ENCODE results near the gene DCAF7. TPM values are rescaled to one million over a fixed set of nuclear protein-coding genes. Genes with fewer than 3 reads are reported as not detected.

Gene DCAF7
- total RNA-seq, 1 experiment from 2014 or later: 52.9 TPM

DNA sequence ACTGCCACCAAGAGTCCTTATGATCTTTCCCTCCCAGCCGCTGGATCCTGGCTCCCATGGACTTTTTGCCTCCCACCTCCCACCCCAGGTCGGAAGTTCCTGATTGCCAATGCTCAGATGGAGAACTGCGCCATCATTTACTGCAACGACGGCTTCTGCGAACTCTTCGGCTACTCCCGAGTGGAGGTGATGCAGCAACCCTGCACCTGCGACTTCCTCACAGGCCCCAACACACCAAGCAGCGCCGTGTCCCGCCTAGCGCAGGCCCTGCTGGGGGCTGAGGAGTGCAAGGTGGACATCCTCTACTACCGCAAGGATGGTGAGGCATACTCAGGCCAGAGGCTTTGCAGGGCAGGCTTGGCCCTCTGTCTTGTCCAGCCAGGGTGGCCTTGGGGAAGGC is 26.2 kb upstream of the DCAF7 start:
- DNase-seq (ENCODE audit: low read depth): no peak

DNA sequence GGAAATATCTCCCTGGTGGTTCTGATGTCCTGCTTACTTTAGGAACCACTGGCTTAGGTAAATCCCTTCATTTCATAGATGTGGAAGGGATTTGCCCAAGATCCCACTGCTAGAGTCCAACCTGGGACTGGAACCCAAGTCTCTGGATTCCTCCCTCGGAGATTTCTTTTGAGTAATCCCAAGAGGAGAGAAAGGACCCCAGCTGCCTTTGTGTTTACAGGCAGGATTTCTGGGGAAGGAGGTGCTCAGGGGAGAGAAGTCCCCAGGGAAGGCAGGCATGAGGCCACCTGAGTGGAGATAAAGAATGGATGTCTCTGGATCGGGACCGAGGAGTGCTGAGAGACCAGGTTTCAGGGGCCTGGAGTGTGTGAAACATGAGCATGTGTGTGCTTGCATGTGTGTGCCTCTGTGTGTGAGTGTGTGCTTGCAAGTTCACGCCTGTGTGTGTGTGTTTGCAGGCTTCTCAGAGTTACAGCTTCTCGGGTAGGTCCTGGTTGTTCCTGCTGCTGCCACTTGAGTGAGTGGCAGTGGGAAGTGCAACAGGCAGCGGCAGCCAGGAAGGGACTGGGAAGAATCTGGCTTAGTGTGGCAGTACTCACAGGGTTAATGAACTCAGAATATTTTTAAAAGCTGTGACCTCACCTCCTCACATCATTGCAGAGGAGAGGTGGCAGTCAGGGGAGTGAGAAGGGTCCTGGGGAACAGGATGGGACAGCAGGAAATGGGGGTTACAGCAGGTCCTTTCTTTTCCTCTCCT is 24.9 kb upstream of the DCAF7 start:
- DNase-seq (ENCODE audit: low read depth): no peak

DNA sequence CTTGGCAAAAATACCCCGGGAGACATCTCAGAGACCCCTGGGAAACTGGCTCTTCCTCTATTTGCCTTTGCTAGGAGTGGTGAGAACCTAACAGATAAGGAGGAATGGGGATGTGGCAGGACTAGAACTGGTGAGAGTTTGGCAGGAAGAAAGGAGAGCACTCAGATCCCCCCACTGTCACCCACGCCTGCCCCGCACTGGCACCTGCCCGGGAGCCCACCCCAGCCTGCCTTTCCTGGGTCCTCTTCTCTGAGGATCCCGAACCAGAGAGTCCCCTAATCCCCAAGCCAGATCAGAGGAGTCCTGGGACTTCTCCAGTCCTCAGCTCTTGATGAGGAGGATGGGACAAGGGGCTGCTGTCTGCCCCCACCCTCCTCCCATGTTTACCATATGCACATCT is 23.4 kb upstream of the DCAF7 start:
- no peak for DNase-seq (ENCODE audit: low read depth)

DNA sequence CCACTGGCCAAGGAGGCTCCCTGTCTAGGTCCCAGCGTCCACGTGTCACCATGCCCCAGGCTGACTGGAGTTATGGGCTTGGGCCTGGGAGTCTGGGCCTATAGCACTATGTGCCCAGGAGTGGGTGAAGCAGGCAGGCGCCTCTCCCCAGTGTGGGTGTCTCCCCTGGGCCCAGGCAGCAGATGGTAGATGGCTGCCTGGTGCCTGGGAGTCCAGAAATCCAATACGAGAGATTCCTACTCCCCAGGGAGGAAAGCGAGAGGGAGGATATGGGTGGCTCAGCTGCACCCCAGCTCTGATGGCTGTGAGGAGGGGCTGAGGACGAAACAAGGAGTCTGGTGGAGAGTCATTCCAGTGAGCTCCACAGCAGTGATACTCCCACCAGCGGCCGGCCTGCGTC is 22.1 kb upstream of the DCAF7 start:
- no peak for DNase-seq (ENCODE audit: low read depth)

DNA sequence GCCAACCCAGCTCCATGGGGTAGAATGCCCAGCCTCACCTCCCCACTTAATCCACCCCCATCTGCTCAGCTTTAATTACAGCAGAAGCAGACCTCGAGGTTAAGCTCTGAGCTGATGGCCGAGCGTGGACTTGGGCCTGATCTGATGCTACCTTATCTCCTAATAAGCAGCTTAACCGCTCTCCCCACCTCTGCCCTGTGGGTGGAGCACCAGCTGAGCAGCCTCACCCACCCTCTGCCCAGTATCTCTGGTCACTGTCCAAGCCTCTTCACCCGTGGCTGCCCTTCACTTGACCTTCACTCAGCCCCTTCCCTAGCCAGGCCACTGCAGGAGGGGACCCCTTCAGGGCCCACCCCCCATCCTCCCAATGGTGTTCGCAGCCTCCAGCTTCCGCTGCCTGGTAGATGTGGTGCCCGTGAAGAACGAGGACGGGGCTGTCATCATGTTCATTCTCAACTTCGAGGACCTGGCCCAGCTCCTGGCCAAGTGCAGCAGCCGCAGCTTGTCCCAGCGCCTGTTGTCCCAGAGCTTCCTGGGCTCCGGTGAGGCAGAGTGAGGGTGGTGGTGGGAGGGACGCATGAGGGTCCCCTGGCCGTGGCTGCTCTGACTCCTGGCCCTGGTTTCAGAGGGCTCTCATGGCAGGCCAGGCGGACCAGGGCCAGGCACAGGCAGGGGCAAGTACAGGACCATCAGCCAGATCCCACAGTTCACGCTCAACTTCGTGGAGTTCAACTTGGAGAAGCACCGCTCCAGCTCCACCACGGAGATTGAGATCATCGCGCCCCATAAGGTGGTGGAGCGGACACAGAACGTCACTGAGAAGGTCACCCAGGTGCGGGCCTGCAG is 20.3 kb upstream of the DCAF7 start:
- DNase-seq (ENCODE audit: low read depth): no peak

DNA sequence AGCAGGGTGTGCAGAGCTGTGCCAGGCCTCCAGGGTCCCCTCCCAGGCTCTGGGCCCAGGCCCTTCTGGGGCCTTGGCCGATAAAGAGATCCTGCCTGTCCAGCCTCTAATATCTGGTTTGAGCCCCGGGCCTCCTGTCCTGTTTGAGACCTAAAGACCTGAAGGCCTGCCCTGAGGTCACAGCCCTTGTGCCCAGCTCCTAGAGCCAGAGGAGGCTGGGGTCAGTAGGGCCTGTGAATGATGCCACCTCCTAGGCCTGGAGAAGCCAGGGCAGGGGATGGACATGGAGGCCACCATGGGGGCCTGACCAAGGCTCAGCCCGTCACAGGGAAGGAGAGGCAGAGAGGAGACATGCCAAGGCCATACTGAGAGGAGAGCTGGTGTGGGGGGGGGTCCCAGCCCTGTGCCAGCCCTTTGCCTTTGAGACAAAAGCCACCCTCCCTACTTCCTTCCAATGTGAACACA is 19.7 kb upstream of the DCAF7 start:
- DNase-seq (ENCODE audit: low read depth): no peak

DNA sequence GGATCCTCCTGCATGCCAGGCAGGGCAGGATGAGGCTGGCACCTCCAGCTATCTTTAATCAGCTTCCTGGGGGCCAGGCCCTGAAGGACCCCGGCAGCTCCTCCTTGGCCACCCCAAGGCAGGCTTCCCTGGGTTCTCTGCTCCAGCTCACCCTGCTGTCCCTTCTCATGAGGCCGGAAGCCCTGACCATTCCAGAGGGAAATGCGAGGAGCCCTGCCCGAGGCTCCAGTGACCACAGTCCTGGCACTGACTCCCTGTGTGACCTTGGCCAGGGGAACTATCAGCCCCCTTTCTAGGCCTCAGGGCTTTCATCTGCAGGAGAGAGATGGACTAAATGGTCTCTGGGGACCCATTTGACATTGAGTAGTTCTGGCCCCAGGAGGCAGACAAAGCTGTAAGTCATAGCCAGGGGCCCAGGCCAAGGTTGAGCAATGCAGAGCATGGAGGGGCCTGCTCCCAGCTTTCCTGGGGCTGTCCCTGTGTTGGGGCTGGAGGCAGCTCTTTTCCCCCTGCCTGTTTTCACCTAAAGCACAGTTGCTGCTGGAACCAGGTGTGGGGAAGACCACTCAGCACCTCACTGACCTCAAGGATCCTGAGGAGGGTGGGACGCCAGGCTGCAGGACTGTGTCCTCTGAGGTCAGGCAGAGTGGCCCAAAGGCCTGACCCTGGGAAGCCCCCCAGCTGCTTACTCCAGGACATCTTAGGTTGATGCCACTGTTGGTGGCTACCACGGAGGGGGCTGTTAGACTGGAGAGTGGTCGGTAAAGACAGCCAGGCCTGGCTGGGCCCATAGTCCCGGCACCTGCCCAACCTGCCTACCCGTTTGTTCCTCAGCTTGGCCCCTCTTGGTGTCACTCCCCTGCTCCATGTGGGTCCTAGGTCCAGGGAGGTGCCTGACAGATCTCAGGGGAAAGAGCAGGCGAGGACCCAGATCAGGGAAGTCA is 19.0 kb upstream of the DCAF7 start:
- DNase-seq (ENCODE audit: low read depth): peak; percentile 35

DNA sequence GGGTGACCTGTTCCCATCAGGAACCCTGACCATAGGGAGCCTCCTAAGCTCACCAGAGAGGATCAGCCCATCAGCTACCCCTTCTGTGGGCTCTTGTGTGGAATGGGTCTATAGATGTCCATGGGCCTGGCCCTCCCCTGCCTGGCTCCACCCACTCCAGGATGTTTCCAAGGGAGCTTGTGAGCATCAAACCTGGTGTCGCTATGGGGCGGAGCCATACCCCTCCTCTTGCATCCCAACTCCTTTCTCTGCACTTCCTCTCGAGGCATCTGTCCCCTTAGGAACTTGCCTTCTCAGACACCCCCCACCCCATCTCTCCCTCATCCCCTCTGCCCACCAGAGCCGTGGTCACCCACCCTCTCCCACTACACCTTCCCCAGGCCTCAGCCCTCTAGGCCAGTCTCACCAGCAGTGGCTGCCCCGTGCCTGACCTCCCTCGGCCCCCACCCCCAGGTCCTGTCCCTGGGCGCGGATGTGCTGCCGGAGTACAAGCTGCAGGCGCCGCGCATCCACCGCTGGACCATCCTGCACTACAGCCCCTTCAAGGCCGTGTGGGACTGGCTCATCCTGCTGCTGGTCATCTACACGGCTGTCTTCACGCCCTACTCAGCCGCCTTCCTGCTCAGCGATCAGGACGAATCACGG is 16.7 kb upstream of the DCAF7 start:
- DNase-seq (ENCODE audit: low read depth): no peak

DNA sequence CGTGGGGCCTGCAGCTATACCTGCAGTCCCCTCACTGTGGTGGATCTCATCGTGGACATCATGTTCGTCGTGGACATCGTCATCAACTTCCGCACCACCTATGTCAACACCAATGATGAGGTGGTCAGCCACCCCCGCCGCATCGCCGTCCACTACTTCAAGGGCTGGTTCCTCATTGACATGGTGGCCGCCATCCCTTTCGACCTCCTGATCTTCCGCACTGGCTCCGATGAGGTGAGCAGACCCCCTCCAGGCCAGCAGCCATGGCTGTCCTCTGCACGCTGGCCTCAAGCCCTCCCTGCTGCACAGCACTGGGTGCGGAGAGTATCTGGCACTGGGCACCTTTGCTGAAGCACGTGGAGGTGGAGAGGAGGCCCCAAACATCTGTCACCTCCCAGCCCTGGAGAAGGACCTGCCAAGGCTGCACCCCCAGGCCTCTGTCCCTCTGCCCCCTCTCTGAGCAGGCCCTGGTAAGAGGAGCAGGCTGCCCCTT is 16.2 kb upstream of the DCAF7 start:
- no peak for DNase-seq (ENCODE audit: low read depth)

DNA sequence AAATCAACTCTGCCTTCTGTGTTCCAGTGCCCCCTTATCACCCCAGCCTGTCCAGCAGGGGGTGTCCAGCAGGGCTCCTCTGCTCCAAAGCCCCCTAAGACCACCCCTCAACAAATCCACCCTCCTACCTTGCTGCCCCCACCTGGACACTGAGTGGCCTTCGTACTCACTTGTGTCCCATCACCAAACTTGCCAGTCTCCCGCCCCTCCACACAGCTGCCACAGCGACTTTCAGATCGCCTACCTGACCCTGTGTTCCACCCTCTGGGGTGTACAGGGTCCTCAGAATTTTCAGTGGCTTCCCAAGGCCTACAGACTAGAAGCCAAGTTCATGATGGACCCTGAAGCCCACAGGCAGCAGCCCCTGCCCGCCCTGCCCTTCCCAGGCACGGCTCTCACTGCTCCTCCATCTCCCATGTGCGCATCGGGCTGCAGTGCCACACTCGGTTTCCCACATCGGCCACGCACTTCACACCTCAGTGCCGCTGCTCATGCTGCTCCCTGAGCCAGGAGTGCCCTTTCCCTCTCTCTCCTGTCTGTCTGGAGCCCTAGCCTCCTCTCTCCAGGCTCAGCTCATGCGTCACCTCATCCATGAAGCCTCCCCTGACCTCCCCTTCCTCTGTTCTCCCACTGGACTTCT is 15.3 kb upstream of the DCAF7 start:
- no peak for DNase-seq (ENCODE audit: low read depth)

DNA sequence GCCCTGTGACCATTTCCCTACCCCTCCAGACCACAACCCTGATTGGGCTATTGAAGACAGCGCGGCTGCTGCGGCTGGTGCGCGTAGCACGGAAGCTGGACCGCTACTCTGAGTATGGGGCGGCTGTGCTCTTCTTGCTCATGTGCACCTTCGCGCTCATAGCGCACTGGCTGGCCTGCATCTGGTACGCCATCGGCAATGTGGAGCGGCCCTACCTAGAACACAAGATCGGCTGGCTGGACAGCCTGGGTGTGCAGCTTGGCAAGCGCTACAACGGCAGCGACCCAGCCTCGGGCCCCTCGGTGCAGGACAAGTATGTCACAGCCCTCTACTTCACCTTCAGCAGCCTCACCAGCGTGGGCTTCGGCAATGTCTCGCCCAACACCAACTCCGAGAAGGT is 14.6 kb upstream of the DCAF7 start:
- DNase-seq (ENCODE audit: low read depth): no peak

DNA sequence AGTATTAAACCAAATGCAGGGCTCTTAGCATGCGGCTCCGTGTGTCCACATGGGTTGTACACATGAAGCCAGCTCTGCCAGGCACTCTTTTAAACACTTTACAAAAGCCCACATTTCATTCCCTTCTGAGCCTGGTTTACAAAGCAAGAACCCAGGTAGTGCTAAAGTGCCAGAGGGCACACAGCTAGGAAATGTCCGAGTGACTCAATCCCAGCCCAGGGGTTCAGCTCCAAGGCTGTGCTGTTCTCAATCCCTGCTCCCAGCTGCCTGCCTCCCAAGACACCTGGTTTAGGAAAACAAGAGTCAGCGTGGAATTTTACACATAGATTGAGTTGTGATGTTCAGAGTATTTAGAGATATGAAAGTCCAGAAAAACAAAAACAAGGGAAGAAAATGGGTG is 13.3 kb upstream of the DCAF7 start:
- peak; percentile 74 for DNase-seq (ENCODE audit: low read depth)

DNA sequence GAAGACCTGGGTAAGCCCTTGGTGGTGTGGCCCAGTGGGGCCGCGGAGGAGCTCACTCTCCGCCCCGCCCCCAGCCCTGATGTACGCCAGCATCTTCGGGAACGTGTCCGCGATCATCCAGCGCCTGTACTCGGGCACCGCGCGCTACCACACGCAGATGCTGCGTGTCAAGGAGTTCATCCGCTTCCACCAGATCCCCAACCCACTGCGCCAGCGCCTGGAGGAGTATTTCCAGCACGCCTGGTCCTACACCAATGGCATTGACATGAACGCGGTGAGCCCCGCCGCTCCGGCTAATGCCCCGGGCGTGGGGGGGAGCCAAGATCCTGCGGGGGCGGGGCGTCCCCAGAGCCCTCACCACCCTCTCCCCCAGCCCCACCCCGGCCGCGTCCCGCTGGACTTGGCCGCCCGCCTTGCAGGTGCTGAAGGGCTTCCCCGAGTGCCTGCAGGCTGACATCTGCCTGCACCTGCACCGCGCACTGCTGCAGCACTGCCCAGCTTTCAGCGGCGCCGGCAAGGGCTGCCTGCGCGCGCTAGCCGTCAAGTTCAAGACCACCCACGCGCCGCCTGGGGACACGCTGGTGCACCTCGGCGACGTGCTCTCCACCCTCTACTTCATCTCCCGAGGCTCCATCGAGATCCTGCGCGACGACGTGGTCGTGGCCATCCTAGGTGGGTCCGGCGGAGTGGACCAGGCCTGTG is 12.1 kb upstream of the DCAF7 start:
- no peak for DNase-seq (ENCODE audit: low read depth)

DNA sequence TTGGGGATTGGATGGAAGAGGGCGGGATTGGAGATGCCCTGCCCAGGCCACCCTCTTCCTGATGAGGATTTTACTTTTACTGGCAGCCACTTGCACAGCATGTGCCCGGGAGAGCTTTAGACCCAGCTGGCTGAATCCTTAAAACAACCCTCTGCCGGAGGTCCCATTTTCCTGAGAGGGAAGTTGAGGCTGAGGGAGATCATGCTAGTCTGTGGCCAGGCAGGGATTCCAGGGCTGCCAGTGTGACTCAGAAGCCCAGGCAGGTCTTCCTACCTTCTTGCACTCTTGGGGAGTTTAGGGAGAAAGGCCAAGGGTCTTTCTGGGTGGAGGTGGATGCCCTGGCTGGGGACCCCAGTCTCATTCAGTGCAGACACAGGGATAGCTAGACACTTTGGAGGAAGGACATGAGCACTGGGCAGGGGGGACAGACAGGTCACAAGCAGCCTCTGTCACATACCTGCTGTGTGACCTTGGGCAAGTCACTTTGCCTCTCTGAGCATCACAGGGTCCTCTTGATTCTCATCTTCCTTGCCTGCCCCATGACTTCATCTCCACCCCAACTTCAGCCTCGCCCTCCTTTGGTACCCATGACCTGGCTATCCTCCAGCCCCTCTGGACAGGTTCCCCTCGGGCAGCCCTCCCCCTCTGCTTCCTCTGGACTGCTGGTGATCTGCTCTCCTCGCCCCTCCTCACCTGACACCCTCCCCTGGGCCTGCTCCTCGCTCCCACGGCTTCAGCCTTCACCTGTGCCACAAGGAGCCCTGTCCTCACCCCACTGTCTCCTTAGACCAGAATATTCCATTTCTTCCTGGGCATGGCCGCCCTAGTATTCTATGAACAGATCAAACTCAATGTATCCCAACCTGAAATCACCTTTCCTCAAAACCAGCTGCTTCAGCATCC is 11.3 kb upstream of the DCAF7 start:
- no peak for DNase-seq (ENCODE audit: low read depth)

DNA sequence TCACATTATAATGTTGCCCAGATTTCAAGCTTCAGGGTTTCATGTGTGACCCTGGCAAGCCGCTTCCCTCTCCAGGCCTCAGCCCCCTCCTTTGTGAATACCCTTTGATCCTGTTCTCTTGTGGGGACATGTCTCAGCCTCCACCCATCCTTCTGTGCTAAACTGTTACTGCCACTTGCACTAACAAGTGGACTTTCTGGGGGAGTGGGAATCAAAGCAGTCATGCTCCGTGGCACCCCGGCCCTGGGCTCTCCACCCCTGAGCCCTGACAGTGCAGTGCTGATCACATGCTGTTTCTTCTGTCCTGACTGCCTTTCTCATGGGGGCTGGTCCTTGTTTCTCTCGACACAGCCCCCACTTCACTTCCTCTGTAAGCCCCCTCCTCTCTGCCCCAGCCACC is 9.7 kb upstream of the DCAF7 start:
- no peak for DNase-seq (ENCODE audit: low read depth)

DNA sequence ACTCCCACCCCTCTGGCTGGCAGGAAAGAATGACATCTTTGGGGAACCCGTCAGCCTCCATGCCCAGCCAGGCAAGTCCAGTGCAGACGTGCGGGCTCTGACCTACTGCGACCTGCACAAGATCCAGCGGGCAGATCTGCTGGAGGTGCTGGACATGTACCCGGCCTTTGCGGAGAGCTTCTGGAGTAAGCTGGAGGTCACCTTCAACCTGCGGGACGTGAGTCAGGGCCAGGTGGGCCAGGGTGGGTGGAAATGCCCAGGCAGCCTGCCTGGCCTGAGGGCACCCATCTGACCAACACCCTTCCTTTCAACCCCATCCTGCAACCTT is 8.1 kb upstream of the DCAF7 start:
- no peak for DNase-seq (ENCODE audit: low read depth)

DNA sequence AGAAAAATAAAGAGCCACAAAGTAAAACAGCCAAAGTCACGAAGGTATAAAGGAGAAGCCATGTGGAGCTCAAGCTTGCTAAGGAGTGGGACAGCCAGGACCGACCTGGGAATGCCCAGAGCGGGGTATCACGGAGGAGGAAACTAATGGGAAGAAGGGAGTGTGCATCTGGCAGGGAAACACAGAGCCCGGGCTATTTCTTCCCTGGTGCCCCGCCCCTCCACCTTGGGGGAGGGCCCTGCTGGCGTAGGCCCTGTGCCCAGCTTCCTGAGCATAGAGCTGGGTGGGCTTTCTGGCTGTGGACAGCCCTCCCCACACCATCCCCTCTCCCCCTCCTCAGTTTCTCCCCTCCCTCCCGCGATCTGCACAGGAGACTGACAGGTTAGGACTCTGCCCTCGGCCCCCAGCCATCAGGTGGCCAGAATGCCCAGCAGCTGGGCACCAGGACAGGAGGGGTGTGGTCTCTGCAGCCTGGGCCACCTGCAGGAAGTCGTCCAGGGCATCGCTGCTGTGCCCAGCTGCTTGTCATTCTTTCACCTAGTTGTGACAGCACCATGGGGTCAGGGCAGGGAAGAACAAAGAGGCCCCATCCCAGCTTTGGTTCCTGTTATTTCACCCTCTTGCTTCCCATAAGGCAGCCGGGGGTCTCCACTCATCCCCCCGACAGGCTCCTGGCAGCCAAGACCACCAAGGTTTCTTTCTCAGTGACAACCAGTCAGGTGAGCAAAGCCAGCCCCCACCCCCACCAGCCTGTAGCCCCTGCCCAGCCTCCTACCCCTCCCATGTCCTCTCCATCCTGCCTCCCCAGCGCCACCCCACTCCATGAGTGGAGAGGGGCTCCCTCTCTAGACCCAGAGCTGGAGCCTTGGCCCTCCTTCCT is 7.1 kb upstream of the DCAF7 start:
- no peak for DNase-seq (ENCODE audit: low read depth)

DNA sequence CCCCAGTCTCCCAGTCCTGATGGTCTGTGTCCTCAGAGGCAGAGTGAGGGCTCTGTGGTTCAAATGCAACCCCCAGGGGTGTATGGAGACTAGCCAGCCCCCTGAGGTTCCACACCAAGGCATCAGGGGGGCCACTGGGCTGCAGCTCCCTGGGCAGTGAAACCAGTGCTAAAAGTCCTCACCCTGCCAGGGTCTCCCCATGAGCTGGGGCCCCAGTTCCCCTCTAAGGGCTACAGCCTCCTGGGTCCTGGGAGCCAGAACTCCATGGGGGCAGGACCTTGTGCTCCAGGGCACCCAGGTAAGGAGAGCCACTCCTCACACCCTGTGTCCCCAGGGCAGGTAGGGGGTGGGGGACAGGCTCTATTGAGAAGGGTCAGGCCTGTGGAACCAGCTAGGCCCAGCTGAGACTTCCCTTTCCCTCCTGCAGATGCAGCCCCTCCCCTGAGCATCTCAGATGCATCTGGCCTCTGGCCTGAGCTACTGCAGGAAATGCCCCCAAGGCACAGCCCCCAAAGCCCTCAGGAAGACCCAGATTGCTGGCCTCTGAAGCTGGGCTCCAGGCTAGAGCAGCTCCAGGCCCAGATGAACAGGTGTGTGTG is 6.4 kb upstream of the DCAF7 start:
- no peak for DNase-seq (ENCODE audit: low read depth)

Data from M059J (cell line).